ENCODE measurements around the gene PLEKHA6. TPM values are rescaled to one million over a fixed set of nuclear protein-coding genes. Genes with fewer than 3 reads are reported as not detected.
A peak's percentile ranks its signal among the peaks of the same experiment; 100 is the strongest.

PLEKHA6 gene
- total RNA-seq, 1 experiment from 2014 or later = 1.2 TPM

- Histone ChIP-seq H3K4me3 (no peak overlapping the region), H3K27me3 (no peaks in the 10 kb centered on the region), H3K36me3 (no peaks in the 10 kb centered on the region), H3K4me1 (peaks cover 30% of the 10 kb centered on the region), H3K27ac (no peak overlapping the region), H3K9me3 (replicated peaks) (no peaks in the 10 kb centered on the region)
- DNase-seq = peak; percentile 70 to 83
Observed at GRCh38 chr1:204258213-204259115, 101.3 kb downstream of the PLEKHA6 start.

DNA sequence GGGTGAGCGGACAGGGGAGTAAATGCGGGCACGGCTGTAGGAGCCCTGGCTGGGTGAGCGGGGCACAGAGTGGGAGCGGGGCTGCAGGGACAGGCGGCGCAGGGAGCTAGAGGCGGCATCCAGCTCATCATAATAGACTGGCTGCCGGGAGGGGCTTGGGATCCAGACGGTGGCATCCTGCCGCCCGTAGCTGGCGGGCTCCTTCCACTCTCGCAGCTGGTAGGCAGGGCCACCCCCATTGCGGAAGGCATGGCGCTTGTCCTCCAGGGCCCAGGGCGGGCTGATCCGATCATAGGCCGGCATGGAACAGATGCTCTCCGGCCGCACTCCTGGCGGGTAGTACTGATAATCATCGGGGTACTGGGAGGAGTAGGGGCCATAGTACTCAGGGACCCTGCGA, 102.3 kb downstream of the PLEKHA6 start:
- no peak for DNase-seq
- Histone ChIP-seq H3K36me3 (no peaks in the 10 kb centered on the region), H3K4me1 (peaks cover 22% of the 10 kb centered on the region)

DNA sequence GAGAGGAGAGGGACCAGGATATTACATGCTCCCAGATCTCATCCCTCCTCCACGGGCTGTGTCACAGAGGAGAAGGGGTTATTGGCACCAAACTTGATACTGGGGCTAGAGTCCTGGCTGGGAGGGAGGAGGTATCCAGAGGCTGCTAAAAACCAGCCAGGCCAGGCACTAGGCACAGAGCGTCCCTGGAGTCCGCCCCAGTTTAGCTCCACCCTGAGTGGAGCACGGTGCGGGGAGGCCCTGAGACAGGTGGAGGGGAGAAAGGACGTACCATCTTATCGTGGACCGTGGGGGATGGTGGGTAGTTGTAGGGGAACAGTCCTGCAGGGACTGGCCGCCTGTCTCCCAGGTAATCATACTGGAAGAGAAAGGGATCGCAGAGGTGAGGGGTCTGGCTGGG, 103.2 kb downstream of the PLEKHA6 start:
- DNase-seq = no peak
- no peaks in the 10 kb centered on the region for H3K36me3 ChIP-seq
- peaks cover 12% of the 10 kb centered on the region for H3K4me1 ChIP-seq
- no peak overlapping the region for H3K4me3 ChIP-seq
- H3K9me3 ChIP-seq (replicated peaks) = no peaks in the 10 kb centered on the region
- no peak overlapping the region for H3K27ac ChIP-seq
- no peaks in the 10 kb centered on the region for H3K27me3 ChIP-seq

More for the DNA sequence above, 102.3 kb downstream of the PLEKHA6 start:
- no peak overlapping the region for H3K4me3 ChIP-seq
- no peaks in the 10 kb centered on the region for H3K27me3 ChIP-seq
- no peak overlapping the region for H3K27ac ChIP-seq
- no peaks in the 10 kb centered on the region for H3K9me3 ChIP-seq (replicated peaks)

GRCh38 chr1:204255966-204256365, 103.8 kb downstream of the PLEKHA6 start:
- Histone ChIP-seq H3K27ac (no peak overlapping the region), H3K9me3 (replicated peaks) (no peaks in the 10 kb centered on the region), H3K4me1 (peaks cover 7% of the 10 kb centered on the region), H3K36me3 (no peaks in the 10 kb centered on the region), H3K4me3 (no peak overlapping the region), H3K27me3 (no peaks in the 10 kb centered on the region)
- DNase-seq = no peak

GRCh38 chr1:204255225-204255624, 104.5 kb downstream of the PLEKHA6 start:
- no peaks in the 10 kb centered on the region for H3K9me3 ChIP-seq (replicated peaks)
- no peak overlapping the region for H3K27ac ChIP-seq
- H3K4me1 ChIP-seq = peaks cover 5% of the 10 kb centered on the region
- peak; percentile 78 to 91 for DNase-seq
- H3K27me3 ChIP-seq = no peaks in the 10 kb centered on the region
- no peak overlapping the region for H3K4me3 ChIP-seq
- no peaks in the 10 kb centered on the region for H3K36me3 ChIP-seq

- Histone ChIP-seq H3K9me3 (replicated peaks) (no peaks in the 10 kb centered on the region), H3K27ac (no peak overlapping the region), H3K4me1 (peaks cover 5% of the 10 kb centered on the region), H3K27me3 (no peaks in the 10 kb centered on the region), H3K4me3 (no peak overlapping the region), H3K36me3 (no peaks in the 10 kb centered on the region)
- DNase-seq = no peak
Observed at GRCh38 chr1:204254031-204254661, 105.6 kb downstream of the PLEKHA6 start.

DNA sequence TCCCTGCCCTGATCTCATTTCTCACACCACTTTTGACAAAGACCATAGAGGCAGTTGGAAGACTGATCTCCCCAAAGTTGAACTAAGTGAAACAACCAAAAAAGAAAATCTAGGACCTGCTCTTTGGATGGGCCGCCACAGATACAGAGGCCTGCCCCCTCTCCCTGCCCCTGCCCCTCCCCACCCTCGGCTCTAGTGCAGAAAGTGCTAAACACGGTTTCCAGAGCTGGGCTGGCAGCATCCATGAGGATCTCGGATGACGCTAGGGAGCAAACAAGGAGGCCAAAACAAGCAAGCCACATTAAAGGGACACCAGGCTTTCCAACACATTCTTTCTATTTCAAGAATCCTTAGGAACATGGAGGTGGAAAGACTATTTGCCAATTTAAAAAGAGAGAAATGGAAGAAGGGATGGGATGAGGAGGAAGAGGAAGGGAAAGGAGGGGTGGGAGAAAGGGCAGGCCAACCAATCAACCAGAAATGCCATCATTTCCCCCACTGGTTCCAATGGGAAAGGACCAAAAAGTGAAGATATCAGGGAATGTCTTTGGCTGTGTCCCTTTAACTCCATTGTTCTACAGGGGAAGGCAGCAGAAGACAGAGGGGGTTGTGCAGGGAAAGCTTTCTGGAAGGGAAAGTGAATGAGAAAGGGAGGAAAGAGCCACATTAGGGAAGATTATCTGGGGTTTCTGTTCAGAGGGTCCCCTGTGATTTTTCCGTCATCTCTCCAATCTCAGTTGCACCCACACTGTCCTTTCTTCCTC, 107.6 kb downstream of the PLEKHA6 start:
- H3K4me1 ChIP-seq = peaks cover 5% of the 10 kb centered on the region
- H3K27ac ChIP-seq = no peak overlapping the region
- no peaks in the 10 kb centered on the region for H3K36me3 ChIP-seq
- no peak overlapping the region for H3K4me3 ChIP-seq
- no peaks in the 10 kb centered on the region for H3K9me3 ChIP-seq (replicated peaks)
- no peak for DNase-seq
- no peaks in the 10 kb centered on the region; the same call in 1 of the 2 replicates for H3K27me3 ChIP-seq

- Histone ChIP-seq H3K4me3 (no peak overlapping the region), H3K9me3 (replicated peaks) (no peaks in the 10 kb centered on the region), H3K36me3 (no peaks in the 10 kb centered on the region), H3K27ac (no peak overlapping the region), H3K4me1 (peaks cover 5% of the 10 kb centered on the region), H3K27me3 (no peaks in the 10 kb centered on the region; the same call in 1 of the 2 replicates)
- no peak for DNase-seq
Observed at GRCh38 chr1:204251286-204251685, 108.4 kb downstream of the PLEKHA6 start.

- Histone ChIP-seq H3K4me3 (no peak overlapping the region), H3K9me3 (replicated peaks) (no peaks in the 10 kb centered on the region), H3K4me1 (peaks cover 3% of the 10 kb centered on the region), H3K36me3 (no peaks in the 10 kb centered on the region), H3K27me3 (no peaks in the 10 kb centered on the region; the same call in 1 of the 2 replicates), H3K27ac (no peak overlapping the region)
- DNase-seq = no peak
Observed at GRCh38 chr1:204250428-204251030, 109.2 kb downstream of the PLEKHA6 start.

DNA sequence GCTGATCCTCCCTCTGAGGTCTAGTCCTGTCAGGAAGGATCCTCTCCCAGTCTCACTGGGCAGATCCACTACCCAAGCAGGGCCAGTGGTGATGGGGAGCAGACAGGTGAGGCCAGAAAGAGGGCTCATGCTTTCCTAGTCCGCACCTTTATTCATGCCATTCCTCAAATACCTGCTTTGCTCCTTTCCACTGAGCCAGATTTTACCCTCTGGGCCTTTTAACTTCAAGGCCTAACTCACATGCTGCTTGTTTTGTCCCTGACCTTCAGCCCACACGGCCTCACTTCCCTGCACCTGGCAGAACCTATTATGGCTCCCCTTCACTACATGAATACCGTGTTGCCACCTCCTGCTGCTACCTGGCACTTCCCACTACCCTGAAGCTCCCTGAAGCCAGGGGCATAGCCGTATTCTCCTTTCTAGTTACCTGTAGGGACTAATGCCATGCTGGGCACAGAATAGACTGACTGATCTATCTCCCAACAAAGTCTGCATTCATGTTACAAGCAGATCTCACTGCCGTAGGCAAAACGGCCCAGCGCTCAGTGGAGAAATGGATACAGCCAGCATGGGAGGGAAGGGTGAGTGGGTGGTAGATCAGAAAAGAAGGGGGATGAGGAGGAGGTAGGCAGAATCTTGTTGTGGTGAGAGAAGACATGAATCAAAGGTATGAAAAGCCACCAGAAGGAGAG, 109.8 kb downstream of the PLEKHA6 start:
- Histone ChIP-seq H3K27ac (no peak overlapping the region), H3K27me3 (no peaks in the 10 kb centered on the region; the same call in 1 of the 2 replicates), H3K36me3 (no peaks in the 10 kb centered on the region), H3K4me1 (no peaks in the 10 kb centered on the region), H3K4me3 (no peak overlapping the region), H3K9me3 (replicated peaks) (no peaks in the 10 kb centered on the region)
- DNase-seq = no peak

DNA sequence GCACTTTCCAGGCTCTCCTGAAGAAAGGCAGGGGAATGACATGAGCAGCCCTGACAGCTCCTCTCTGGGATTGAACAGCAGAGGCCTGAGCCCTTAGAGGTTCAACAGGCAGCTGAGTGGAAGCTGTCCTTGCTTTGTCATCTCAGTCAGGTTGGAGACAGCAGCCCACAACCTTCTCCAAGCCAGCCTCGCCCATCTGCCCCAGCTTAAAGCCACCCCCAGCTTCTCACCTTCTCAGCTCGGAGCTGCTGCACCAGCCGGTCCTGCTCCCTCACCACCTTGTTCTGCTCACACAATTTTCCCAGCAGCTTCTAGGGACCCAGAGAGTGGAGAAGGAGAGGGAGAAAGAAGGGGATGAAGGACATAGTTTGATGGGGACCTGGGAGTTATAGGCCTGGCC, 110.8 kb downstream of the PLEKHA6 start:
- Histone ChIP-seq H3K4me3 (no peak overlapping the region), H3K4me1 (no peaks in the 10 kb centered on the region), H3K9me3 (replicated peaks) (no peaks in the 10 kb centered on the region), H3K36me3 (no peaks in the 10 kb centered on the region), H3K27ac (no peak overlapping the region), H3K27me3 (no peaks in the 10 kb centered on the region; the same call in 1 of the 2 replicates)
- DNase-seq = no peak

DNA sequence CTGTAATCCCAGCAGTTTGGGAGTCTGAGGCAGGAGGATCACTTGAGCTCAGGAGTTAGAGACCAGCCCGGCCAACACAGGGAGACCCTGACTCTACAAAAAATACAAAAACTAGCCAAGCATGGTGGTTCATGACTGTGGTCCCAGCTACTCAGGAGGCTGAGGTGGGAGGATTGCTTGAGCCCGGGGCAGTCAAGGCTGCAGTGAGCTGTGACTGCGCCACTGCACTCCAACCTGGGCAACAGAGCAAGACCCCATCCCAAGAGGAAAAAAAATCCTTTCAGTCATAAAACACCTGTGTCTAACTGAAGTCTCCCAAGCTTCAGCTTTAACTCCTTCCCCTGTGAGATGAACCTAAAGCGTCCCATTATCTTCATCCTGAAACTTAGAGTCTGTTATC, 112.9 kb downstream of the PLEKHA6 start:
- H3K4me3 ChIP-seq = no peak overlapping the region
- no peaks in the 10 kb centered on the region for H3K36me3 ChIP-seq
- H3K4me1 ChIP-seq = no peaks in the 10 kb centered on the region
- no peak for DNase-seq
- H3K27ac ChIP-seq = no peak overlapping the region
- H3K27me3 ChIP-seq = no peaks in the 10 kb centered on the region; the same call in 1 of the 2 replicates
- no peaks in the 10 kb centered on the region for H3K9me3 ChIP-seq (replicated peaks)

DNA sequence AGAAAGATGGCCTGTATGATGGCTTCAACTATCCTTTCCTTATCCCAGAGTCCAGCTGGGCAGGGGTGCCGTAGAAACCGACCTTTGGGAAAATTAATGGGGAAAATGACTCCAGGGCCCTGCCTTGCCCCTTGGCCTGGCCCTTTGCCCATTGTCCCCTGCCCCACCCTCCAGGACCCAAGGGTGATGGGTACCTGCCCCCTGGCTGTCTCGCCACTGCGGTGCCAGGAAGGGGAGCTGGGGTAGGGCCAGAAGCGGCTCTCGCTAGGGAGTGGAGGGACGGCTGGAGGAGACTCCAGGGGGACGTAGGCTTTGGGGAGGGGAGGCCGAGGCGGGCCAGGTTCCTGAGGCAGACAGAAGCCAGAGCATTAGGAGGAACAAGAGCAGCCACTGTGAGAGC, 116.8 kb downstream of the PLEKHA6 start:
- Histone ChIP-seq H3K27me3 (no peaks in the 10 kb centered on the region), H3K4me1 (no peaks in the 10 kb centered on the region), H3K9me3 (replicated peaks) (no peaks in the 10 kb centered on the region), H3K4me3 (no peak overlapping the region), H3K36me3 (no peaks in the 10 kb centered on the region), H3K27ac (no peak overlapping the region)
- no peak for DNase-seq

DNA sequence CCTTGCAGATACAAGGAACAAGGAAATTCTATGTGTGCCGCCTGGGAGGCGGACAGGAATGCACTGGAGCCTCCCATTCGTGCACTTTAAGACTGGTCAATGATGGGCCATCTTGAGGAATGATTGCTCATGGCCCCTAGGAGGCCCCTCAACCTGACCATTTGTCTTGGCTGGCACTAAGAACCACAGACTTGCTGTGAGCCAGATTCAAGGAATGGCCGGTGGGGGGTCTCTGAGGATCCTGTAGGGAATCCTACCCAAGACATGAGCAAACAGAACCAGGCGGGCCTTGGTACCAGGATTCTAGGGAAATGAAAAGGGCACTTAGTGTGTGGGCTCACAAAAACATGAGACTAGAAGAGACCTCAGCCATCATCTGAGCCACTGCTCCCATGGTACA, 117.8 kb downstream of the PLEKHA6 start:
- no peak for DNase-seq
- no peaks in the 10 kb centered on the region for H3K9me3 ChIP-seq (replicated peaks)
- H3K4me3 ChIP-seq = no peak overlapping the region
- no peak overlapping the region for H3K27ac ChIP-seq
- H3K27me3 ChIP-seq = no peaks in the 10 kb centered on the region
- H3K4me1 ChIP-seq = no peaks in the 10 kb centered on the region
- H3K36me3 ChIP-seq = no peaks in the 10 kb centered on the region

Measured in SJCRH30 (cell line).